Measurements from ENCODE around the gene BICC1.

DNA sequence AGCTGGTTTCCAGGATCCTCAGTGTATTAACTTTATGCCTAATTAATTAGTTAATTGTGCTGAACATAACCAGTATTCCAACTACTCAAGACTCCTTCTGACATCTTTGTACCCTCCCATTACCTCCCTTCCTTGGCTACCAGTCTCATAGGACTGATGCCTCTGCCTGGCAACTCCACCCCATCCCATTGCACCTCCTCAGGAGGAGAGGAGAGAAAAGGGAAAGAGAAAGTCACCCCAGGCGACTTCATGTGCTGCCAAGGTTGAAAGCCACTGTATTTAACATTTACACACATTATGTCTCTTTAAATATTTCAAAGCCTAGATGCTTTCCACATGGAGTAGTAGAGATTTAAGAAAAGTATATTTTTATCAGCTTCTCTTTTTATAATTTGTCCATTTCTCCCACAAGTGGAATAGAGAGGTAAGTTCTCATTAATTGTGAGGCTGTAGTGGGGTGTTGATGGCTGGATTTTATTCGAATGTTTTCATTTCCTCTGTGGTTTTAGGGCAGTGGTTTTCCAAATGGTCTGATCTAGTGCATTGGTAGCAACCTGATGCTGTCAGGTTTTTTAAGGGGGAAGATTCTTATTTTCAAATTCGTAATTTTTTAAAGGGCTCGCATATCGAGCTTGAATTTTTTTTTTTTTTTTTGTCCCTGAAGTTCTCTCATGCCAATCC is 148.0 kb downstream of the BICC1 start:
- TF ChIP-seq, protein P1, sequence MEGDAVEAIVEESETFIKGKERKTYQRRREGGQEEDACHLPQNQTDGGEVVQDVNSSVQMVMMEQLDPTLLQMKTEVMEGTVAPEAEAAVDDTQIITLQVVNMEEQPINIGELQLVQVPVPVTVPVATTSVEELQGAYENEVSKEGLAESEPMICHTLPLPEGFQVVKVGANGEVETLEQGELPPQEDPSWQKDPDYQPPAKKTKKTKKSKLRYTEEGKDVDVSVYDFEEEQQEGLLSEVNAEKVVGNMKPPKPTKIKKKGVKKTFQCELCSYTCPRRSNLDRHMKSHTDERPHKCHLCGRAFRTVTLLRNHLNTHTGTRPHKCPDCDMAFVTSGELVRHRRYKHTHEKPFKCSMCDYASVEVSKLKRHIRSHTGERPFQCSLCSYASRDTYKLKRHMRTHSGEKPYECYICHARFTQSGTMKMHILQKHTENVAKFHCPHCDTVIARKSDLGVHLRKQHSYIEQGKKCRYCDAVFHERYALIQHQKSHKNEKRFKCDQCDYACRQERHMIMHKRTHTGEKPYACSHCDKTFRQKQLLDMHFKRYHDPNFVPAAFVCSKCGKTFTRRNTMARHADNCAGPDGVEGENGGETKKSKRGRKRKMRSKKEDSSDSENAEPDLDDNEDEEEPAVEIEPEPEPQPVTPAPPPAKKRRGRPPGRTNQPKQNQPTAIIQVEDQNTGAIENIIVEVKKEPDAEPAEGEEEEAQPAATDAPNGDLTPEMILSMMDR (IDR thresholded peaks at IDR 0.05): no peak
- TF ChIP-seq POLR2AphosphoS5 (IDR thresholded peaks at IDR 0.05; ENCODE audit: low read depth, low read length): no peak
